G401 (cell line): ENCODE results near the gene ZFAND4. TPM values are rescaled to one million over a fixed set of nuclear protein-coding genes. Genes with fewer than 3 reads are reported as not detected.

Experiments
- total RNA-seq: library from RNA; depleted of rRNA; stranded (reverse); fragments of >200 nt; shearing (Covaris generic); gene quantifications from 2 replicates; pipeline ENCODE4 v1.2.3, GENCODE V29; 2014; rRNA removed

ZFAND4 gene
- total RNA-seq, 1 experiment from 2014 or later: 7.9 TPM

Other genes starting within 250 kb of the ZFAND4 start
- gene WASHC2C, start 54.5 kb upstream of the ZFAND4 start, total RNA-seq: 33.7 and 34.3 TPM in 2 replicates
- gene AGAP4, start 174.7 kb upstream of the ZFAND4 start, total RNA-seq: 3.0 and 22.6 TPM in 2 replicates